ENCODE data around the gene EML6. TPM values are rescaled to one million over a fixed set of nuclear protein-coding genes. Genes with fewer than 3 reads are reported as not detected.

EML6 gene
- total and polyA plus RNA-seq, 7 donors, result 0.38 to 9.3 (median 2.5) TPM

GRCh38 chr2:54995553-54995952, 272.1 kb downstream of the EML6 start:
- Histone ChIP-seq H3K36me3 (ENCODE audit: insufficient read depth in 1 of 2, low read depth in 1 of 2) (no peaks in the 10 kb centered on the region), H3K27ac (peak overlapping the region; percentile 95), H3K4me1 (peaks cover 81% of the 10 kb centered on the region), H3K27me3 (ENCODE audit: insufficient read depth in 3 of 3, low read length in 2 of 3) (no peaks in the 10 kb centered on the region), H3K9me3 (no peaks in the 10 kb centered on the region), H3K4me3 (peak overlapping the region; percentile 2)
- DNase-seq (no peak), ATAC-seq (no peak)
- intact Hi-C loops (cut with DNase I), result no loop called here
- TF ChIP-seq CTCF (IDR thresholded peaks at IDR 0.05), result no peak
- WGBS, 3 donors, result 62 to 73% (median 67%) methylated on average over 3 of the region's 3 CpGs

- Histone ChIP-seq H3K36me3 (ENCODE audit: insufficient read depth in 1 of 2, low read depth in 1 of 2) (no peaks in the 10 kb centered on the region), H3K4me1 (peaks cover 77% of the 10 kb centered on the region), H3K4me3 (peak overlapping the region; percentile 72), H3K27me3 (ENCODE audit: insufficient read depth in 3 of 3, low read length in 2 of 3) (no peaks in the 10 kb centered on the region), H3K27ac (peak overlapping the region; percentile 95), H3K9me3 (no peaks in the 10 kb centered on the region)
- DNase-seq, result no peak
- peak; percentile 22 for TF ChIP-seq CTCF (IDR thresholded peaks at IDR 0.05)
- intact Hi-C loops (cut with DNase I), result no loop called here
- 59 to 71% (median 70%) methylated on average over 1 of the region's 1 CpG for WGBS, 3 donors
- no peak for ATAC-seq
Measured at GRCh38 chr2:54997826-54998225, 274.4 kb downstream of the EML6 start.

GRCh38 chr2:54999182-54999581, 275.7 kb downstream of the EML6 start:
- Histone ChIP-seq H3K9me3 (no peaks in the 10 kb centered on the region), H3K27me3 (ENCODE audit: insufficient read depth in 3 of 3, low read length in 2 of 3) (no peaks in the 10 kb centered on the region), H3K4me3 (peak overlapping the region; percentile 72), H3K36me3 (ENCODE audit: insufficient read depth in 1 of 2, low read depth in 1 of 2) (no peaks in the 10 kb centered on the region), H3K27ac (peak overlapping the region; percentile 95), H3K4me1 (peaks cover 80% of the 10 kb centered on the region)
- no peak for TF ChIP-seq CTCF (IDR thresholded peaks at IDR 0.05)
- WGBS, 3 donors, result 3 to 4% (median 3%) methylated on average over 3 of the region's 3 CpGs
- intact Hi-C loops (cut with DNase I), result no loop called here
- DNase-seq (no peak), ATAC-seq (peak; percentile 82 to 91 (median 86))

GRCh38 chr2:55000341-55000740, 276.9 kb downstream of the EML6 start:
- no peak for TF ChIP-seq CTCF (IDR thresholded peaks at IDR 0.05)
- DNase-seq, result no peak
- Histone ChIP-seq H3K9me3 (no peaks in the 10 kb centered on the region), H3K36me3 (ENCODE audit: insufficient read depth in 1 of 2, low read depth in 1 of 2) (no peaks in the 10 kb centered on the region), H3K27me3 (ENCODE audit: insufficient read depth in 3 of 3, low read length in 2 of 3) (no peaks in the 10 kb centered on the region), H3K4me3 (peak overlapping the region; percentile 72), H3K4me1 (peaks cover 77% of the 10 kb centered on the region), H3K27ac (peak overlapping the region; percentile 95)
- 19 to 26% (median 24%) methylated on average over 4 of the region's 4 CpGs for WGBS, 3 donors
- no peak for ATAC-seq
- intact Hi-C loops (cut with DNase I), result no loop called here

GRCh38 chr2:55001716-55002115, 278.3 kb downstream of the EML6 start:
- Histone ChIP-seq H3K4me1 (peaks cover 74% of the 10 kb centered on the region), H3K27me3 (ENCODE audit: insufficient read depth in 3 of 3, low read length in 2 of 3) (no peaks in the 10 kb centered on the region), H3K36me3 (ENCODE audit: insufficient read depth in 1 of 2, low read depth in 1 of 2) (no peaks in the 10 kb centered on the region), H3K9me3 (no peaks in the 10 kb centered on the region), H3K27ac (peak overlapping the region; percentile 95), H3K4me3 (peak overlapping the region; percentile 72)
- WGBS, 3 donors, result 32 to 48% (median 41%) methylated on average over 2 of the region's 2 CpGs
- ATAC-seq (no peak), DNase-seq (no peak)
- intact Hi-C loops (cut with DNase I), result loop anchor here in 1 of 2 donors (2.0 kb wide), 1 partner anchor 21 kb away; no protein-coding TSS in a partner anchor
- no peak for TF ChIP-seq CTCF (IDR thresholded peaks at IDR 0.05)

Data from psoas muscle (tissue), 8 donors.